Superior temporal gyrus (tissue), 1 donor: ENCODE data around the gene NOTCH1.

Source experiments
- DNase-seq: peaks from one replicate; pipeline ENCODE4 v3.0.0-alpha.2; 2016; ENCODE audit errors: extremely low spot score

NOTCH1 gene

GRCh38 chr9:136501686-136502085 lies 44.2 kb downstream of the NOTCH1 start:
- no peak for DNase-seq

DNA sequence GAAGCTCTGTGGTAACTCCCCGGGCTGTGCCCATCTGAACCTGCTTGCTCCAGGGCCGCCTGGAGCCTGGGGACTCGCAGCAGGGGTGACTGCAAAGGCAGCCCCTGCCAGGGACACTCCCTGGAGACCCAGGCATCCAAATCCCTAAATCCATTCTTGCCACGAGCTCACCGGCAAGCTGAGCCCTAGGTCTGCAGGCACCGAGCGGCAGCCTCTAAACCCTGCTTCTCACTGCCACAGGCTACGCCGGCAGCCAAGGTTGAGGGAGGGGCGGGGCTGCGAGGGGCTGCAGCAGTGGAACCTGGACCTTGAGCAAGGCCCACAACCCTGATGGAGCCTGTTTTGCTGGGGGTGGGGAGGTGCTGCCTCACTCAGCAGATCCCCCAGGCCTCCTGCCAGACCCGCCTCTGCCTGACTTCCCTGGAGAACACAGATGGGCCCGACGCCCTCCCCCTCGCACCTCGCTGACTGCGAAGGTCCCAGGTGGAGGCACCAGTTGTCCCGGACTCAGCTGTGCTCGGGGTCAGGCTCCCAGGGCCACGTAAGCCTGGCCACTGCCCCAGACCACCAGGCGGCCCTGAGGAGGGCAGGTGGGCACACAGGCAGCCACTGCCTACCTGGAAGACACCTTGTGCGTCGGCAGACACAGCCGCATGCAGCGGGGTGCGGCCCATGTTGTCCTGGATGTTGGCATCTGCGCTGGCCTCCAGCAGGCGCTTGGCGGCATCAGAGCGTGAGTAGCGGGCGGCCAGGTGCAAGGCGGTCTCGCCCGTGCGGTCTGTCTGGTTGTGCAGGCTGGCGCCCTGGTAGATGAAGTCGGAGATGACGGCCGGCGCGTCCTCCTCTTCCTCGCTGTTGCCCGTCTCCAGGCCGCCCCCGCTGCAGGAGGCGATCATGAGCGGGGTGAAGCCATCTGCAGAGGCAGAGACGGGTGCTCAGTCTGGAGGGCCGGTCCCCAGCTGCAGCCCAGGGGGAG lies 45.6 kb downstream of the NOTCH1 start:
- no peak for DNase-seq

DNA sequence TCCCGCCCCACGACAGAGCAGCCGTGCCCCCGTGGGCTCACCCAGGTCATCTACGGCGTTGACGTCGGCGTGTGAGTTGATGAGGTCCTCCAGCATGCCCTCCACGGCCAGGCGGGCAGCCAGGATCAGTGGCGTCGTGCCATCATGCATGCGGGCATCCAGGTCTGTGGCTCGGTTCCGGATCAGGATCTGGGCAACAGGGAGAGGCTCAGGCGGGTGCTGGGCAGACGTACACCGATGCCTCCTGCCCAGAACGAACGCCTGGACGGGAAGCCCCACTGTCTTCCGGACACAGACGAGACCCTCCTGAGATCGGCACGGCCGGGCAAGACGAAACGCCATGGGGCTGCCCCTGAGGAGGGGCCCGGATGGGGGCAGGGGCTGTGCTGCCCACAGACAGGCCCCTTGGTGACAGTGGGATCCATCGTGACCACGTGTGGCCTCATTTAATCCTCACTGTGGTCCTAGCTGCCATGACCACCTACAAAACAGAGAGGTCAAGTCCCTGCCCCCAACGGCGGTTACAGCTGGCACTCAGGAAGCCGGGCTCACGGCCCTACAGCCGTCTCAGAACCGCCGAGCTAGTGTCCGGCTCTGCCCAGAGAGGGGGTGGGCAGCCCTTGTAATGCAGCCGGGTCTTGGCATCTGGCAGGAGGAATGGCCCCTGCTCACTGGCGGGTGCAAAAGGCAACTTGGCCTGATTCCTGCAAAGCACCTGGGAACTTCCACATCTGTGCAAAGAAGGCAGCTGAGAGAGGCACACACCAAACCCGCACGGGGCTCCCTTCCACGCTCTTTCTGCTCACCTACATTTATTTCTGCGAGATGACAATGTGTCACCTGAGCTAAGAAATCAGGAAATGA lies 46.5 kb downstream of the NOTCH1 start:
- no peak for DNase-seq

DNA sequence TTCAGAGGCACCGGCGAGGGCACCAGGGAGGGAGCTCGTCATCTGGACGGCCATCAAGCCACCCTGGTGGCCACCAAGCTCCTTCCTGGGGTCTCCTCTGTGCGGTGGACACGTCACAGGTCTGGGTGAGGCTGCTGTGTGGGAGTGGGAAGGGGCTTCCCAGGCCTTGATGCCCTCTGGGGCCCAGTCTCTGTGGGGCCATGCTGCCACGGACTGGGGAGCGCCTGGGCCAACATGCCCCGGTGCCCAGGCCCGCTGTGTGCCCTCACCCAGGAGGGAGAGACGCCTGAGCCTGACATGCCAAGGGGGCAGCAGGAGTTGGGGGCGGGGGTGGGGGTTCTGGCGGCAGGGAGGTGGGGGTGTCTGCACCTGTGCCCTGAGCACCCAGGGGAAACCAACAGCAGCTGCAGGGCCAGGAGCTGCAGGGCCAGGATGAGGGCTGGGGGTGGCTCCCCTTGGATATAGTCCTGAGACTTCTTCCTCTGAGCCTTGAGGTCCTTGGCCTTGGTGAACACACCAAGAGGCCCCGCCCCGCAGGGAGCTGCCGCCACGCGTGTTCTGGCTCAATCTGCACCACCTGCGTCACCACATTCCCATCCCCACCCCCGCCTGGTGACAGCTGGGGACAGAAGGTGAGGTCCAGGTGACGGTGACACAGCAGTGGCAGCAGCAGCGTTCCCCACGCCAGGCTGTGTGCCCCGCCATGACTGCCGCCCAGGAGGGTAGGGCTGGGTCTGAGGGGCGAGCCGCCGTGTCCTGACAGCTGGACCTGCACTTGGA lies 47.7 kb downstream of the NOTCH1 start:
- DNase-seq, result no peak

- no peak for DNase-seq
Observed at GRCh38 chr9:136496801-136497620, 48.8 kb downstream of the NOTCH1 start.

- DNase-seq, result no peak
Observed at GRCh38 chr9:136496181-136496580, 49.7 kb downstream of the NOTCH1 start.

- DNase-seq, result no peak
Observed at GRCh38 chr9:136495238-136495800, 50.5 kb downstream of the NOTCH1 start.

DNA sequence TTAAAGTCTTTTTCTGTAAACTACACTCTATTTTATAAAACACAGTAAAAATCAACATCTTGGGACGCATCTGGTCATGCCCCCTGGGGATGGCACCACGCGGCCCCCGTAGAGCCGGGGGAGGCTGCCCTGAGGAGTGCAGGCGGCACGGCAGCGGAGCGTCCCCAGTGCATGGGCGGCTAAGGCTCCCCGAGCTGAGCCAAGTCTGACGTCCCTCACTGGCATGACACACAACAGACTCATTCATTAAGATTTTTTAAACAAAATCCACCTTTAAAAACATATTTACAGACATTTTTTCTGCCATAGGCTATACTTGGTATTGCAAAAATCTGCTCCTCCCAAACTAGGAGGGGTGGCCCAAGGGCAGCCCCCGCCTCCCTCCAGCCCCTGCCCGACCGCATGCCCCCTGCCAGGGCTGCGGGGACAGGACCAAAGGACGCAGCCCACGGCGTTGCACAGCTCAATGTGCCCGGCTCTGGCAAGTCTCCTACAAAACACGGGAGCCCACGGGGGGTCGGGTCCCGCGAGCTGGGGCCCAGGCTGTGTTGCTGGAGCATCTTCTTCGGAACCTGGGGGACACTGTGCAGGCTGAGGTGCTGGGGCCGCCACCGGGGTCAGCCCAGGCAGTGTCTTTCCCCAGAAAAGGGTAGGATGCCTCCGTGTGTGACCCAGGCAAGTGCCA lies 51.2 kb downstream of the NOTCH1 start:
- no peak for DNase-seq

DNA sequence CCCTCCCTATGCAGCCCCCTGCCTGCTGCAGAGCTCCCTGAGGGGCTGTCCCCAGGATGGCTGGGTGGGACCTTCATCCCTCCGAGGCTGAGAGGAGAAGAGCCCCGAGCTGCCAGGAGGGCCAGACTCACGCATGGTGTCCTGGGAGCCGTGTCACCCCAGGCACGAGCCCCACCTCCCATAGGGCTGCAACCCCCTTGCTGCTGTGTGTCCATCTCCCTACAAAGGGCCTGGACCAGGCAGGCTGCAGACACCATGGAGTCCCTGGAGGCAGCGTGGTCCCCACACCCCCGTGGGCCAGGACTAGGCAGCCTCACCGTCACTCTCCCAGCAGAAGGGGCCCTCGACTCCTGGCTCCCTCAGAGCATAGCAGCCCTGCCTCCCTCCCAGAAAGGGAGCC lies 51.8 kb downstream of the NOTCH1 start:
- DNase-seq, result no peak

- no peak for DNase-seq
Observed at GRCh38 chr9:136493567-136493971, 52.3 kb downstream of the NOTCH1 start.

- no peak for DNase-seq
Observed at GRCh38 chr9:136492978-136493522, 52.8 kb downstream of the NOTCH1 start.

GRCh38 chr9:136489731-136490130 lies 56.1 kb downstream of the NOTCH1 start:
- no peak for DNase-seq

GRCh38 chr9:136488247-136489214 lies 57.3 kb downstream of the NOTCH1 start:
- DNase-seq, result peak; percentile 74

- no peak for DNase-seq
Observed at GRCh38 chr9:136487672-136488071, 58.2 kb downstream of the NOTCH1 start.

- no peak for DNase-seq
Observed at GRCh38 chr9:136486823-136487620, 58.8 kb downstream of the NOTCH1 start.

DNA sequence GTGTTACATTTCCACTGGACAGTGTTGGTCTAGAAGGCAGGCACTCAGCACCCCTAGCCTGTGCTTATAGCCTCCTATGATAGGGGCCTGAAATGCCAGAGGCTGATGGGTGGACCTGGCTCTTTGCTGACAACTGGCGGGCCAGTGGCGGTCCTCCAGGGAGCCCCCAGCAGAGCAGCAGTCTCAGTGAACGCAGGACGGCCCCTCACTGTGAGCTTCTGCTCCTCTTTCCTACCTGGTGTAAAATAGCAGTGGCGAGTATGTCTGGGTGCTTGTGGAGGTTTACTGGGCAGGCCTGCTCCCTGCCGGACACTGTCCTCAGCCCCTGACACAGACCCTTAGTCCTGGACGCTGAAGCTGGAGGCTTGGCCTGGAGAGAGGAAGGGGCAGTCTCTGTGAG lies 59.7 kb downstream of the NOTCH1 start:
- no peak for DNase-seq
